ENCODE data around the gene PRDM16. TPM values are rescaled to one million over a fixed set of nuclear protein-coding genes. Genes with fewer than 3 reads are reported as not detected.

The PRDM16 gene
- total RNA-seq, 1 donor from 2014 or later = 0.79 TPM

- Histone ChIP-seq H3K4me3 (ENCODE audit: low read depth, low read length) (no peak overlapping the region), H3K36me3 (ENCODE audit: control insufficient read depth, insufficient read depth, low read length) (no peaks in the 10 kb centered on the region), H3K27me3 (ENCODE audit: control insufficient read depth, insufficient read depth, low read length) (no peaks in the 10 kb centered on the region)
- TF ChIP-seq, protein P1, sequence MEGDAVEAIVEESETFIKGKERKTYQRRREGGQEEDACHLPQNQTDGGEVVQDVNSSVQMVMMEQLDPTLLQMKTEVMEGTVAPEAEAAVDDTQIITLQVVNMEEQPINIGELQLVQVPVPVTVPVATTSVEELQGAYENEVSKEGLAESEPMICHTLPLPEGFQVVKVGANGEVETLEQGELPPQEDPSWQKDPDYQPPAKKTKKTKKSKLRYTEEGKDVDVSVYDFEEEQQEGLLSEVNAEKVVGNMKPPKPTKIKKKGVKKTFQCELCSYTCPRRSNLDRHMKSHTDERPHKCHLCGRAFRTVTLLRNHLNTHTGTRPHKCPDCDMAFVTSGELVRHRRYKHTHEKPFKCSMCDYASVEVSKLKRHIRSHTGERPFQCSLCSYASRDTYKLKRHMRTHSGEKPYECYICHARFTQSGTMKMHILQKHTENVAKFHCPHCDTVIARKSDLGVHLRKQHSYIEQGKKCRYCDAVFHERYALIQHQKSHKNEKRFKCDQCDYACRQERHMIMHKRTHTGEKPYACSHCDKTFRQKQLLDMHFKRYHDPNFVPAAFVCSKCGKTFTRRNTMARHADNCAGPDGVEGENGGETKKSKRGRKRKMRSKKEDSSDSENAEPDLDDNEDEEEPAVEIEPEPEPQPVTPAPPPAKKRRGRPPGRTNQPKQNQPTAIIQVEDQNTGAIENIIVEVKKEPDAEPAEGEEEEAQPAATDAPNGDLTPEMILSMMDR (IDR thresholded peaks at IDR 0.05; ENCODE audit: insufficient read depth, low read length, severe bottlenecking) = no peak
- FAIRE-seq (no peak), DNase-seq (ENCODE audit: low read depth) (no peak)
These were observed 334.0 kb downstream of the PRDM16 start for GRCh38 chr1:3403011-3403345.

GRCh38 chr1:3403388-3404231, 334.6 kb downstream of the PRDM16 start:
- DNase-seq (ENCODE audit: low read depth) = no peak
- H3K4me3 ChIP-seq (ENCODE audit: low read depth, low read length) = no peak overlapping the region
- FAIRE-seq = no peak
- no peaks in the 10 kb centered on the region for H3K27me3 ChIP-seq (ENCODE audit: control insufficient read depth, insufficient read depth, low read length)
- TF ChIP-seq, protein P1 (IDR thresholded peaks at IDR 0.05; ENCODE audit: insufficient read depth, low read length, severe bottlenecking) = no peak
- no peaks in the 10 kb centered on the region for H3K36me3 ChIP-seq (ENCODE audit: control insufficient read depth, insufficient read depth, low read length)

GRCh38 chr1:3404301-3404700, 335.3 kb downstream of the PRDM16 start:
- no peak for DNase-seq (ENCODE audit: low read depth)

GRCh38 chr1:3404801-3405200, 335.8 kb downstream of the PRDM16 start:
- DNase-seq (ENCODE audit: low read depth) (no peak), FAIRE-seq (no peak)
- no peaks in the 10 kb centered on the region for H3K36me3 ChIP-seq (ENCODE audit: control insufficient read depth, insufficient read depth, low read length)
- no peaks in the 10 kb centered on the region for H3K27me3 ChIP-seq (ENCODE audit: control insufficient read depth, insufficient read depth, low read length)
- no peak overlapping the region for H3K4me3 ChIP-seq (ENCODE audit: low read depth, low read length)
- TF ChIP-seq, protein P1 (IDR thresholded peaks at IDR 0.05; ENCODE audit: insufficient read depth, low read length, severe bottlenecking) = no peak

More at GRCh38 chr1:3404301-3404700, 335.3 kb downstream of the PRDM16 start:
- Histone ChIP-seq H3K27me3 (ENCODE audit: control insufficient read depth, insufficient read depth, low read length) (no peaks in the 10 kb centered on the region), H3K4me3 (ENCODE audit: low read depth, low read length) (no peak overlapping the region), H3K36me3 (ENCODE audit: control insufficient read depth, insufficient read depth, low read length) (no peaks in the 10 kb centered on the region)
- no peak for FAIRE-seq
- TF ChIP-seq, protein P1 (IDR thresholded peaks at IDR 0.05; ENCODE audit: insufficient read depth, low read length, severe bottlenecking) = no peak

- H3K4me3 ChIP-seq (ENCODE audit: low read depth, low read length) = no peak overlapping the region
- DNase-seq (ENCODE audit: low read depth) (no peak), FAIRE-seq (no peak)
- no peaks in the 10 kb centered on the region for H3K36me3 ChIP-seq (ENCODE audit: control insufficient read depth, insufficient read depth, low read length)
- TF ChIP-seq, protein P1 (IDR thresholded peaks at IDR 0.05; ENCODE audit: insufficient read depth, low read length, severe bottlenecking) = no peak
- no peaks in the 10 kb centered on the region for H3K27me3 ChIP-seq (ENCODE audit: control insufficient read depth, insufficient read depth, low read length)
These were observed 336.5 kb downstream of the PRDM16 start for GRCh38 chr1:3405491-3405890.

All from bronchial epithelial cell (primary cell).